Pons (tissue), 1 donor: Measurements from ENCODE around the gene OMA1.
"Not testable (repeated sequence)": the region's sequence is repeated elsewhere in the genome, so short reads cannot be mapped to it uniquely, and the experiment has no call there.

Experiments
- DNase-seq: peaks from one replicate; pipeline ENCODE4 v3.0.0-alpha.2; 2016; ENCODE audit warnings: low spot score

OMA1 gene

DNA sequence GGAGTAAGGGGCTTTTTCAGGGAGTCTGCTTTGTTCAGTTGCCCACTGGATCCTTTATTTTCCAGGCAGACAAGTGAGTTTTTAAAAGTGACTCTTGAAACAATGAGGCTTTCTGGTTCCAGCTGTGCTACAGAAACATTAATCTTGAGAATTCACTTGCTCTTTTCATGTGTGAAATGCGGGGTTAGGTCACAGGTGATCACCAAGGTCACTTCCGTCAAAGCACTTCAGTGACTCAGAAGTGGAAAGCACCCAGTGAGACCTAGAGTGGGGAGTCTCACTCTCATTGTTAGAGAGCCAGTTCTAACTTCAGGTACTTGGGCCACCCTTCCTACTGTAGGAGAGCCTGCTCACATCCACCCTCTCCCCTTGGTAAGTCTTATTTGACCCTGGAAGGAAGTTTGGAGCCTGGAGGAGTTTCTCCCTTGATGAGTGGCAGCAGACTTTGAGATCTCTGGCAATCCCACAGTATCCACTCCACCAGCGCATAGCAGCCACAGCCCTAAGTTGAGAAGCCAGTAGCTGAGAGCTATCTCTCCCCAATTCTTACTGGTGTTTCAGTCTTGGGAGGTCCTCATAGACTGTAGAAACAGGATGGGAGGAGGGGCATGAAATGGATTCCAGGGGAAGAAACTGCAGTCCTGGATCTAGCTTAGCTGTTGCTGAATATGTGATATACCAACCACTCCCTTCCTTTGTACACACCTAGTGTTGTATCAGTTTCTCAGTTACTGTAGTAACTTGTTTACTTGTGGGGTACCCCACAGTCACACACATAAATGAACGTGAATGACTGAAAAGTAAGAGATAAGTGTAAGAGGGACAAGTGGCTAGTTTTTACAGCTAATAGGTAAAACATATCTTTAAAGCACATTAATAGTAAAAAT, 27.4 kb upstream of the OMA1 start:
- no peak for DNase-seq

DNA sequence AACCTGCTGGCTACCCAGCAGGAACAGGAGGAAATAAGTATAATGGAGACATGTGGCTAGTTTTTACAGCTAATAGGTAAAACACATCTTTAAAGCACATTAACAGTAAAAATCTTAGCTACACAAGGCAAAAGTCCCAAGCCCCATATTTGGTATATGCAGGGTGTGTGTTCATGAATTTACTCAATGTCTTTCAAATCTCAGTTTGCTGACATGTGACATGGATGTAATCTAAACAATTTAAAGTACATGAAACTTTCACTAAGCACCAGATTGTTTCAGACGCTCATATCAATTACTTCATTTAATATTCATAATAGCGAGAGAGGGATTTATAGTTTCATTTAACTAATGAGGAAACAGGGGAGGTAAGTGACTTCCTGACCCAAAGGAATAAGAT, 26.6 kb upstream of the OMA1 start:
- DNase-seq, result no peak

- DNase-seq, result no peak
These were observed 26.2 kb upstream of the OMA1 start for GRCh38 chr1:58572690-58573089.

DNA sequence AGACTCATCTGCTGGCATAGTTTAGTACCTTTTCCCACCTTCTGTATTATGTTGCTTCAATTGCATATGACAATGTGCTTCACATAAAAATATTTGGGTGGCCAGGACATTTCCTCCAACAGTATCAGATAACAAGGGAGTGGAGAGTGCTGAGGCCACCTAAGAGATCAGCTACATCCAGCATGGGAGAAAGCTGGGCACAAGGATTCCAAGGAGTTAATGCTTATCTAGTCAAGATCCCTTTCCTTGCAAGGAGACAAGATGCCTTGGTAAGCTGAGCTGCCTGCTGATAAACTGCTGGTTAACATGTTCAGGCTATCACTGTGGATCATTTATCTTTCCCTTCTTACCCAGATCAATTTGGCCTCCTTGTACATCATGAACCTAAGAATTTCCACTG, 25.1 kb upstream of the OMA1 start:
- DNase-seq, result no peak

DNA sequence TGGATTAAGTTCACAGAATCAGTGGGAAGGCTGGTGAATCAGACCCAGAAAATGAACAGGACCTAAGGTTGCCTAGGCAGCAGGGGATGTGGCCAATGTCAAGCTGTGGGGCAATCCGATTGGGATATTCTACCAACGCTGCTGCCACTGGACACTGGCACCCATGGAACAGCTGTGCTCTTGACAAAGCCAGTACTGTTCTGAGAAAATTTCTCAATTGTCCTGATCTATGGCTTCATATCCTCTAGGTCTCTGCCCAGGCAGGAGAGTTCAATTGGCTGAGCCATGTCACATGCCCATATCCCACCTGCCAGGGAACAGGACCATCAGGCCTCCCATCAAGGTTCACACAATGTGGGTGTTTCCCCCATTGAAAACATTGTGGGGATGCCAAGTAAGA, 24.3 kb upstream of the OMA1 start:
- DNase-seq, result peak; percentile 63

GRCh38 chr1:58570094-58570493, 23.6 kb upstream of the OMA1 start:
- DNase-seq, result no peak

GRCh38 chr1:58568911-58569310, 22.4 kb upstream of the OMA1 start:
- DNase-seq, result no peak

GRCh38 chr1:58568271-58568860, 21.8 kb upstream of the OMA1 start:
- DNase-seq, result no peak

GRCh38 chr1:58566339-58566738, 19.8 kb upstream of the OMA1 start:
- no peak for DNase-seq

- not testable (repeated sequence) for DNase-seq
These were observed 17.2 kb upstream of the OMA1 start for GRCh38 chr1:58563715-58564114.

- DNase-seq, result no peak
These were observed 15.1 kb upstream of the OMA1 start for GRCh38 chr1:58561633-58562032.

GRCh38 chr1:58555393-58555792, 8.9 kb upstream of the OMA1 start:
- DNase-seq, result no peak

GRCh38 chr1:58551186-58552140, 4.9 kb upstream of the OMA1 start:
- no peak for DNase-seq

- not testable (repeated sequence) for DNase-seq
These were observed 2.8 kb upstream of the OMA1 start for GRCh38 chr1:58549291-58549690.

- no peak for DNase-seq
These were observed 1.8 kb upstream of the OMA1 start for GRCh38 chr1:58548371-58548770.

DNA sequence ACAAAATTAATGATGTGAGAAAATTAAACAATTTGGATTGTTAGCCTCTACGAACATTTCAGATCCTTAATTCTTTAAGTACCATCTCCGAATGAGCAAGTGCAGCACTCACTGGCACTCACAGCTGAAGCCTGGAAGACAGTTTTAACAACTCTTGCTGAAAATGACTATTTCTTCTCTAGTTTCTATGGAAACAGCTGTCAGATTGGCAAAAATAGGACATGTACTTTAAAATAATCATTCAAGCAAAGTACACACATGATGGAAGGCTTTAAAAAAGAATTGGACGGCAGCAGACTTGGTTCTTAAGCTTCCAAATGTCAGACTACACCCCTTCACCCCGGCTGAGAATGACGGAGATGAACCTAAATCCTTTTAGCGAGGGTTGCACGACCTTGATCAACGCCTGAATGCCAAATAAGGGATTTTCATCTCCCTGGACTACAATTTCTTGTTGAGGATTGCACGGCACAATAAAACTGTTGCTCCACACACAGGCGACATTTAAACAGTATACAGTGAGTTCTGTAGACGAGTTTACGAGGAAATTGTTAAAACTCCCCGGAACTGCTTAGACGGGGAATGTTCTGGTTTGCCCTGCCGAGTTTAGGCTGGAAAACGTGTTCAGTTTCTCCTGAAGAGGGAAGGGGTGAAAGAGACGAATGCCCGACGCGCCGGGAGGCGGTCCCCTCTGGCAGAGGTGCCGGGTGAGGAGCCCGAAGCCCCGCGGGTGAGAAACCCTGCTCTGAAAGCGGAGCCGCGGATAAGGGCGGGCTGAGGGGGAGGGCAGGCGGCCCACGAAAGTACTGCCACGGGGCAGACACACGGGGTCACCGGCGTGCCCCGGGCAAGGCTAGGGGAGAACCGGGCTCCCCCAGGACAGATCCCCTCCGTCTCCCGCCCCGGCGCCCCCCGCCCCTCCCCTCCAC, 671 bp downstream of the OMA1 start:
- peak; percentile 74 for DNase-seq

GRCh38 chr1:58543260-58543659, 3.3 kb downstream of the OMA1 start:
- no peak for DNase-seq

GRCh38 chr1:58539553-58539952, 7.0 kb downstream of the OMA1 start:
- no peak for DNase-seq

DNA sequence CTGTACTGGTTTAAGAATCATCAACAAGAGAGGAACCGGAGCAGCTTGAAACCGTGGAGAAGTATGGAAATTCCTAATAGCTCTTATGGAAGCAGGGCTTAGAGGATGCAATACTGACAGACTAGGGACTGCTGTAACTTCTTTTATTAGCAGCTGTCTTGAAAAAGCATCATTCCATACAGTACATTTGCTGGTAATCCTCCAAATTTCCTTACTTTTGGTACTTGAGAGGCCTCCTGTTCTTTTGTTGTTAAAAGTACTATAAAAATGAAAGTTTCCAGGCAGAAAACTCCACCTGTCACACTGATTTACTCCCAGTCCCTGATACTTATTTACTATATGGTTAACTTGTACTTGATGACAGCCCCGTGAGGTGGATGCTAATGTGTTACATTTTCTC, 7.7 kb downstream of the OMA1 start:
- DNase-seq, result no peak

DNA sequence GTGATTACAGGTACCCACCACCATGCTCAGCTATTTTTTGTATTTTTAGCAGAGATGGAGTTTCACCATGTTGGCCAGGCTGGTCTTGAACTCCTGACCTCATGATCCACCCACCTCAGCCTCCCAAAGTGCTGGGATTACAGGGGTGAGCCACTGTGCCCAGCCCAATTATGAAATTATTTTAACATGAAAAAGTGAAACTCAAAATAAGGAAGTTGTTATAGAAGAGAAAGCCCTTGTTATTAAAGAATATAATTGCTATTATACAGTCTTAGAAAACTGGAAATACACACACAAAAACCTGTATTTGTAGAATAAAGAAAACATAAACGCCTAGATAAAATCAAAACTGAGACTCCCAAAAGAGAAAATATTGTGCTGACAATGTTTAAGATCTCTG, 14.7 kb downstream of the OMA1 start:
- not testable (repeated sequence) for DNase-seq

- DNase-seq, result no peak
These were observed 17.2 kb downstream of the OMA1 start for GRCh38 chr1:58529284-58529683.
